MM.1S (cell line): ENCODE results near the gene TIMM21.

Experiments used
- CTCF ChIP-seq: fragments of 300-600 bp; sonication (generic); IDR thresholded peaks from 2 replicates; pipeline ENCODE4 v1.5.1; 2016; ENCODE audit warnings: antibody characterized with exemption, low read length, mixed read lengths
- EZH2 ChIP-seq: fragments of 300-600 bp; sonication (generic); optimal IDR thresholded peaks from 2 replicates; pipeline ENCODE3; 2017; ENCODE audit warnings: low read depth, mild to moderate bottlenecking, antibody characterized with exemption, low read length, mixed read lengths
- EZH2phosphoT487 ChIP-seq: fragments of 300-600 bp; sonication (generic); IDR thresholded peaks from 2 replicates; pipeline ENCODE4 v1.6.1; 2018; ENCODE audit warnings: antibody characterized with exemption, low read length

DNA sequence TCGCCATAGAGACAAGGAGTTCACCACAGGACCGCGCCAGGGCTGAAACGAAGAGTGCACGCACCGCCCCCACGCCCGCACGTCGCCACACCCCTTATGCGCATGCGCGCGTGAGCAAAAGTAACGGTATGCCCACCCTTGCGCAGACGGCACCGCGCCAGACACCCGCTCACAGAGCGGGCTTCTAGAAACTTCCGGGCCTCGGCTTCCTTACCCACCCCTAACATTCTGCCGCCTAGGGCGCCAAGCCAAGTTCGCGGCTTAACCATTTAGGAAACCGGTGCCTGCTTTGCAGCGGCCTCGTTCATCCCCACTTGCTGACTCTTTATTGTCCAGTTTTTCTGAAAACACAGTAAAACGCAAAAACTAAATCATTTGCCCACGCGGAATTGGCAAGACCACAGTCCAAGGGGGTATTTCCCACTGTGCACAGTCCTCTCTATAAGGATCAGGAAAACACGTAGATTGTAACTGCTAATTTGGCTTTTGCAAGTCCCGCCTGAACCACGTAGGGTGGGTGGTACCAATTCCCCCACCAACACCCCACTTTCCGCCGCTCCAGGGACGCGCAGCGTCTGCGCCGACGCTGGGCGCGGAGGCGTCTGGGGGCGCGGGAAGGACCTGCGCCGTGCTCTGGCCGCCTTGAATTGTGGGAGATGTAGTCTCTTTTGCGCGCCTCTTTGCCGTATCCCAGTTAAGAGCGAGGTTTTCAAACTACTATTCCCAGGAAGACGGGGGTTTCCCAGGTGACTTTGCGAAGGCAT is at the start of gene TIMM21, which contains the start of gene FBXO15:
- no peak for TF ChIP-seq EZH2
- TF ChIP-seq CTCF, result no peak
- TF ChIP-seq EZH2phosphoT487, result no peak
